Measurements from ENCODE around the gene ATCAY. TPM values are rescaled to one million over a fixed set of nuclear protein-coding genes. Genes with fewer than 3 reads are reported as not detected.

The ATCAY gene
- total RNA-seq, 1 experiment from 2014 or later: not detected

DNA sequence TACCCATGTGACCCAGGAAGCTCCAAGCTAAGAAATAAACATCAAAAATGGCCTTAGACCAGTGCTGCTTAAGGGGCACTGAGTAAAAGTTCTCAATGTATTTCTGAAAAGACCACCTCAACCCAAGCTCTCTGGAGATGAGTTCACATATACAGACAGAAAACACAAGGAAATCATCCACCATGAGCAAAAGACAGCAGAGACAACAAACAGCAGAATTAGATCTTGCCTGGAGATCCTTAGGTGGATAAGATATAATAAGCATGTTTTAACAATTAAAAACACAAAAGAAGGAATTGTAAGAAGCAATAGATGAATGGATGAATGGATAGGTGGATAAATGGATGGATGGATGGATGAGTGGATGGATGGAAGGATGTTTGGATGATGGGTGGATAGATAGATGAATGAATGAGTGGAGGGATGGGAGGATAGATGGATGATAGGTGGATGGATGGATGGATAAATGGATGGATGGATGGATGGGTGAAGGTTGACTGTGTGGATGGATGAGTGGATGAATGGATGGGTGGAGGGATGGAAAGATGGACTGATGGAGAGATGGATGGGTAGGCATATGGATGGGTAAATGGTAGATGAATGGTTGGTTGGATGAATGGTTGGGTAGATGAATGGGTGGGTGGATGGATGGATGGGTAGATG lies 42.7 kb downstream of the ATCAY start:
- no TSS peak for BruUV-seq (replicated peaks)
- CTCF ChIA-PET: interaction anchor here (0.6 kb wide), 1 partner anchor 36 kb away, joined by 3 read pairs; no protein-coding TSS in a partner anchor
- H3K9me3 Mint-ChIP-seq (ENCODE audit: unreplicated experiment): peaks cover 26% of the 10 kb centered on the region
- H3K4me1 Mint-ChIP-seq (ENCODE audit: insufficient read depth, unreplicated experiment): no peaks in the 10 kb centered on the region
- no peak overlapping the region for H3K27ac Mint-ChIP-seq (ENCODE audit: low read depth, unreplicated experiment)
- intact Hi-C loops (cut with micrococcal nuclease): no loop called here
- H3K4me3 Mint-ChIP-seq (ENCODE audit: unreplicated experiment): no peak overlapping the region
- H3K27me3 Mint-ChIP-seq (ENCODE audit: insufficient read depth, unreplicated experiment): peaks cover 16% of the 10 kb centered on the region
- peaks cover 7% of the 10 kb centered on the region for H3K36me3 Mint-ChIP-seq (ENCODE audit: insufficient read depth, unreplicated experiment)
- TF ChIP-seq, protein P1, sequence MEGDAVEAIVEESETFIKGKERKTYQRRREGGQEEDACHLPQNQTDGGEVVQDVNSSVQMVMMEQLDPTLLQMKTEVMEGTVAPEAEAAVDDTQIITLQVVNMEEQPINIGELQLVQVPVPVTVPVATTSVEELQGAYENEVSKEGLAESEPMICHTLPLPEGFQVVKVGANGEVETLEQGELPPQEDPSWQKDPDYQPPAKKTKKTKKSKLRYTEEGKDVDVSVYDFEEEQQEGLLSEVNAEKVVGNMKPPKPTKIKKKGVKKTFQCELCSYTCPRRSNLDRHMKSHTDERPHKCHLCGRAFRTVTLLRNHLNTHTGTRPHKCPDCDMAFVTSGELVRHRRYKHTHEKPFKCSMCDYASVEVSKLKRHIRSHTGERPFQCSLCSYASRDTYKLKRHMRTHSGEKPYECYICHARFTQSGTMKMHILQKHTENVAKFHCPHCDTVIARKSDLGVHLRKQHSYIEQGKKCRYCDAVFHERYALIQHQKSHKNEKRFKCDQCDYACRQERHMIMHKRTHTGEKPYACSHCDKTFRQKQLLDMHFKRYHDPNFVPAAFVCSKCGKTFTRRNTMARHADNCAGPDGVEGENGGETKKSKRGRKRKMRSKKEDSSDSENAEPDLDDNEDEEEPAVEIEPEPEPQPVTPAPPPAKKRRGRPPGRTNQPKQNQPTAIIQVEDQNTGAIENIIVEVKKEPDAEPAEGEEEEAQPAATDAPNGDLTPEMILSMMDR (IDR thresholded peaks at IDR 0.05; ENCODE audit: unreplicated experiment): no peak
- DNase-seq (ENCODE audit: unreplicated experiment): no peak
- POLR2A ChIA-PET: no interaction called here

GRCh38 chr19:3923912-3924311 lies 43.4 kb downstream of the ATCAY start:
- Mint-ChIP-seq H3K27me3 (ENCODE audit: insufficient read depth, unreplicated experiment) (peaks cover 16% of the 10 kb centered on the region), H3K4me1 (ENCODE audit: insufficient read depth, unreplicated experiment) (no peaks in the 10 kb centered on the region), H3K27ac (ENCODE audit: low read depth, unreplicated experiment) (no peak overlapping the region), H3K4me3 (ENCODE audit: unreplicated experiment) (no peak overlapping the region), H3K9me3 (ENCODE audit: unreplicated experiment) (peaks cover 26% of the 10 kb centered on the region), H3K36me3 (ENCODE audit: insufficient read depth, unreplicated experiment) (peaks cover 7% of the 10 kb centered on the region)
- intact Hi-C loops (cut with micrococcal nuclease): no loop called here
- DNase-seq (ENCODE audit: unreplicated experiment): no peak
- TF ChIP-seq, protein P1 (IDR thresholded peaks at IDR 0.05; ENCODE audit: unreplicated experiment): no peak
- CTCF ChIA-PET: no interaction called here
- no TSS peak for BruUV-seq (replicated peaks)
- POLR2A ChIA-PET: no interaction called here

GRCh38 chr19:3931041-3931440 lies 50.6 kb downstream of the ATCAY start:
- TF ChIP-seq, protein P1 (IDR thresholded peaks at IDR 0.05; ENCODE audit: unreplicated experiment): no peak
- no TSS peak for BruUV-seq (replicated peaks)
- H3K9me3 Mint-ChIP-seq (ENCODE audit: unreplicated experiment): no peaks in the 10 kb centered on the region
- H3K27me3 Mint-ChIP-seq (ENCODE audit: insufficient read depth, unreplicated experiment): peaks cover 12% of the 10 kb centered on the region
- H3K27ac Mint-ChIP-seq (ENCODE audit: low read depth, unreplicated experiment): no peak overlapping the region
- POLR2A ChIA-PET: no interaction called here
- H3K36me3 Mint-ChIP-seq (ENCODE audit: insufficient read depth, unreplicated experiment): peaks cover 4% of the 10 kb centered on the region
- CTCF ChIA-PET: no interaction called here
- H3K4me3 Mint-ChIP-seq (ENCODE audit: unreplicated experiment): no peak overlapping the region
- DNase-seq (ENCODE audit: unreplicated experiment): no peak
- intact Hi-C loops (cut with micrococcal nuclease): no loop called here
- no peaks in the 10 kb centered on the region for H3K4me1 Mint-ChIP-seq (ENCODE audit: insufficient read depth, unreplicated experiment)

DNA sequence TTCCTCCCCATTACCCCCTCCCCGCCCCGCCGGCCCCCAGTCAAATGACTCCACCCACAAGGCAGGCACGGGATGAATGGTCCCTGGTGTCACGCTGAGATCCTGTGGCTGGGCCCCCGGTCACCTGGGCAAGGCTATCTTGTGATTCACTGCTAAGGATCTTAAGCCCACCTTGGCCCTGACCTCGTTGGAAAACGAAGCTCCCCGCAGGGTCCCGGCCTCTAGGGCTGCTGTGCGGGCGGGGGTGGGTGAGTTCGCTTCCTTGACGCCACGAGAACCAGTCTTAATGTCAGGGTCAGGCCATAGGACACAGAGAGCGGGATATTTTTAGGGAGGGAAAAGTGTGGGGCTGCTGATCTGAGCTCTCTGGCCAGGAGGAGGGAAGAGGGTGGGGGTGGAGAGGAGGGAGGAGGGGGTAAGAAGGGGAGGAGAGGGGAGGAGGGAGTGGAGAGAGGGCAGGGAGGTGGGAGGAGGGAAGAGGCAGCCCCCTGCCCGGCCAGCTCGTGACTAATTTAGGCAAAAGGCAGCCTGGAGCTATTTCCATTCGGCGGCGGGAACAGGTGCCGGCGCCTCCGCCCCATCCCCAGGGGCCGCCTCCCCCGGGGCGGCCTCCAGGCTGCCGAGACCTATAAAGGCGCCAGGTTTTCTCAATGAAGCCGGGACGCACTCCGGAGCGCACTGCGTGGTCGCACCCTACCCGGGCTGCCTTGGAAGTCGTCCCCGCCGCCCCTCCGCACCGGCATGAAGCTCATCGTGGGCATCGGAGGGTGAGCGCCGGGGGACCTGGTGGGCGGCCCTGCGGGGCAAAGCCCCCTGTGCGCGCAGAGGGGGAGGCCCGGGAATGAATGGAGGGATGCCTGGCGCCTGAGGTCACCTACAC lies 52.7 kb downstream of the ATCAY start, which contains the start of gene NMRK2:
Gene NMRK2 (plus strand): TSS at position 139 of the 880 bp plus-strand sequence. CDS start 603 bp downstream, at position 742.
- no peak within 1 kb of the TSS for H3K27ac Mint-ChIP-seq (ENCODE audit: low read depth, unreplicated experiment)

More for the DNA sequence above, 52.7 kb downstream of the ATCAY start, which contains the start of gene NMRK2:
- Mint-ChIP-seq H3K4me3 (ENCODE audit: unreplicated experiment) (no peak within 1 kb of the TSS), H3K27me3 (ENCODE audit: insufficient read depth, unreplicated experiment) (peaks cover 12% of the 10 kb centered on the region), H3K9me3 (ENCODE audit: unreplicated experiment) (no peaks in the 10 kb centered on the region), H3K36me3 (ENCODE audit: insufficient read depth, unreplicated experiment) (peaks cover 4% of the 10 kb centered on the region), H3K4me1 (ENCODE audit: insufficient read depth, unreplicated experiment) (no peaks in the 10 kb centered on the region)
- ChIA-PET POLR2A (no interaction called here), CTCF (no interaction called here)
- BruUV-seq (replicated peaks): no TSS peak
- TF ChIP-seq, protein P1 (IDR thresholded peaks at IDR 0.05; ENCODE audit: unreplicated experiment): no peak
- no peak for DNase-seq (ENCODE audit: unreplicated experiment)
- intact Hi-C loops (cut with micrococcal nuclease): no loop called here
